ENCODE results near the gene CD70. TPM values are rescaled to one million over a fixed set of nuclear protein-coding genes. Genes with fewer than 3 reads are reported as not detected.

Gene CD70
- total RNA-seq, 1 experiment from 2014 or later, result 1.2 TPM

DNA sequence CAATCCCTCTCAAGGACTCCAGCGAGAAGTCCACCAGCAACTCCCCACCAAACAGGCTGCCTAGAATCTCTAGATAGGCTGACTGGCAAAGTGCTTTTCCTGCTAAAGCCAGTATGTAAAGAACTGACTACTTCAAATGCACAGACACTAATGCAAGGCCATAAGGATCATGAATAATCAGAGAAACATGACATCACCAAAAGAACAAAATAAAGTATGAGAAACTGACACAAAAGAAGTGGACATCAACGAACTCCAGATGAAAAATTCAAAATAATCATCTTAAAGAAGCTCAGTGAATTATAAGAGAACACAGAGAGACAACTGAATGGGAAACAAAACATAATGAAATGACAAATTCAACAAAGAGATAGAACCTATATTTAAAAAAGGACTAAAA lies 26.4 kb upstream of the CD70 start:
- no peak overlapping the region for H3K56ac ChIP-seq (ENCODE audit: insufficient read length, low read depth, low read length)
- H3K27me3 ChIP-seq (ENCODE audit: insufficient read depth, low read length), result no peaks in the 10 kb centered on the region
- no peaks in the 10 kb centered on the region for H3K4me1 ChIP-seq (ENCODE audit: insufficient read depth, low read length)
- H3K23ac ChIP-seq (ENCODE audit: insufficient read length, low read depth, low read length), result no peak overlapping the region
- H3K27ac ChIP-seq (ENCODE audit: insufficient read length, low read depth, low read length), result no peak overlapping the region
- no peak overlapping the region for H2AK5ac ChIP-seq (ENCODE audit: insufficient read length, low read length)
- Mint-ChIP-seq H3K27me3 (ENCODE audit: low read depth) (peaks cover 23% of the 10 kb centered on the region), H3K36me3 (ENCODE audit: insufficient read depth in 1 of 3, low read depth in 3 of 3) (no peaks in the 10 kb centered on the region), H3K4me1 (no peaks in the 10 kb centered on the region), H3K9me3 (peaks cover 35 to 79% of the 10 kb centered on the region in 2 experiments), H3K4me3 (no peak overlapping the region), H3K27ac (no peak overlapping the region)
- WGBS (ENCODE audit: extremely low coverage, insufficient read length, low lambda C conversion rate), result no CpG with 5 or more reads among the region's 2 CpGs
- no peak overlapping the region for H2BK120ac ChIP-seq (ENCODE audit: low read depth, low read length, poor library complexity, severe bottlenecking)
- H3K23me2 ChIP-seq (ENCODE audit: insufficient read length, low read depth, low read length, poor library complexity, severe bottlenecking), result no peaks in the 10 kb centered on the region
- H2BK20ac ChIP-seq (ENCODE audit: low read depth, low read length, poor library complexity, severe bottlenecking), result no peak overlapping the region
- H3T11ph ChIP-seq (ENCODE audit: low read length), result no peak overlapping the region
- H4K8ac ChIP-seq (replicated peaks; ENCODE audit: insufficient read length, low read depth, low read length), result no peak overlapping the region
- H2BK12ac ChIP-seq (ENCODE audit: insufficient read length, low read depth, low read length), result no peak overlapping the region
- no peak overlapping the region for H3K4ac ChIP-seq (ENCODE audit: low read depth, low read length)
- H3K18ac ChIP-seq (ENCODE audit: insufficient read length, low read depth, low read length), result no peak overlapping the region
- H2BK15ac ChIP-seq (ENCODE audit: low read depth, low read length), result no peak overlapping the region
- H3K79me1 ChIP-seq (ENCODE audit: insufficient read depth, low read depth, low read length, poor library complexity, severe bottlenecking), result no peaks in the 10 kb centered on the region
- no peaks in the 10 kb centered on the region for H4K20me1 ChIP-seq (ENCODE audit: control insufficient read depth, insufficient read depth, insufficient read length)
- H3K14ac ChIP-seq (ENCODE audit: insufficient read depth, low read length), result no peak overlapping the region
- no peak overlapping the region for H3K4me2 ChIP-seq (ENCODE audit: insufficient read depth, insufficient read length, low read length)
- no peak overlapping the region for H2BK5ac ChIP-seq (ENCODE audit: insufficient read length, low read length)
- TF ChIP-seq, protein P1, sequence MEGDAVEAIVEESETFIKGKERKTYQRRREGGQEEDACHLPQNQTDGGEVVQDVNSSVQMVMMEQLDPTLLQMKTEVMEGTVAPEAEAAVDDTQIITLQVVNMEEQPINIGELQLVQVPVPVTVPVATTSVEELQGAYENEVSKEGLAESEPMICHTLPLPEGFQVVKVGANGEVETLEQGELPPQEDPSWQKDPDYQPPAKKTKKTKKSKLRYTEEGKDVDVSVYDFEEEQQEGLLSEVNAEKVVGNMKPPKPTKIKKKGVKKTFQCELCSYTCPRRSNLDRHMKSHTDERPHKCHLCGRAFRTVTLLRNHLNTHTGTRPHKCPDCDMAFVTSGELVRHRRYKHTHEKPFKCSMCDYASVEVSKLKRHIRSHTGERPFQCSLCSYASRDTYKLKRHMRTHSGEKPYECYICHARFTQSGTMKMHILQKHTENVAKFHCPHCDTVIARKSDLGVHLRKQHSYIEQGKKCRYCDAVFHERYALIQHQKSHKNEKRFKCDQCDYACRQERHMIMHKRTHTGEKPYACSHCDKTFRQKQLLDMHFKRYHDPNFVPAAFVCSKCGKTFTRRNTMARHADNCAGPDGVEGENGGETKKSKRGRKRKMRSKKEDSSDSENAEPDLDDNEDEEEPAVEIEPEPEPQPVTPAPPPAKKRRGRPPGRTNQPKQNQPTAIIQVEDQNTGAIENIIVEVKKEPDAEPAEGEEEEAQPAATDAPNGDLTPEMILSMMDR (conservative IDR thresholded peaks at IDR 0.05), result no peak
- H4K91ac ChIP-seq (ENCODE audit: insufficient read length, low read depth, low read length), result no peak overlapping the region
- no peaks in the 10 kb centered on the region for H3K9me3 ChIP-seq (ENCODE audit: control insufficient read depth, low read depth, low read length)
- H2AFZ ChIP-seq (ENCODE audit: low read length), result no peak overlapping the region
- no peak for DNase-seq
- no peak overlapping the region for H3K9ac ChIP-seq (ENCODE audit: extremely low read depth, insufficient read length, low read length)
- H3K79me2 ChIP-seq (ENCODE audit: insufficient read depth, low read length), result no peaks in the 10 kb centered on the region
- no peak overlapping the region for H4K5ac ChIP-seq (ENCODE audit: insufficient read length, low read depth, low read length)
